ENCODE results near the gene POLN.

POLN gene

GRCh38 chr4:2248821-2249261 is 6.9 kb upstream of the POLN start:
- H3K36me3 ChIP-seq (ENCODE audit: low read depth): peaks cover 2% of the 10 kb centered on the region; the same call in 1 of the 2 replicates
- no peaks in the 10 kb centered on the region for H3K9me3 ChIP-seq (ENCODE audit: severe bottlenecking)
- no peak for ATAC-seq (ENCODE audit: low read depth)
- no peak overlapping the region for H3K27ac ChIP-seq (ENCODE audit: poor library complexity, severe bottlenecking)
- DNase-seq (ENCODE audit: low spot score): no peak
- H3K4me3 ChIP-seq (ENCODE audit: severe bottlenecking): no peak overlapping the region
- TF ChIP-seq, protein P1, sequence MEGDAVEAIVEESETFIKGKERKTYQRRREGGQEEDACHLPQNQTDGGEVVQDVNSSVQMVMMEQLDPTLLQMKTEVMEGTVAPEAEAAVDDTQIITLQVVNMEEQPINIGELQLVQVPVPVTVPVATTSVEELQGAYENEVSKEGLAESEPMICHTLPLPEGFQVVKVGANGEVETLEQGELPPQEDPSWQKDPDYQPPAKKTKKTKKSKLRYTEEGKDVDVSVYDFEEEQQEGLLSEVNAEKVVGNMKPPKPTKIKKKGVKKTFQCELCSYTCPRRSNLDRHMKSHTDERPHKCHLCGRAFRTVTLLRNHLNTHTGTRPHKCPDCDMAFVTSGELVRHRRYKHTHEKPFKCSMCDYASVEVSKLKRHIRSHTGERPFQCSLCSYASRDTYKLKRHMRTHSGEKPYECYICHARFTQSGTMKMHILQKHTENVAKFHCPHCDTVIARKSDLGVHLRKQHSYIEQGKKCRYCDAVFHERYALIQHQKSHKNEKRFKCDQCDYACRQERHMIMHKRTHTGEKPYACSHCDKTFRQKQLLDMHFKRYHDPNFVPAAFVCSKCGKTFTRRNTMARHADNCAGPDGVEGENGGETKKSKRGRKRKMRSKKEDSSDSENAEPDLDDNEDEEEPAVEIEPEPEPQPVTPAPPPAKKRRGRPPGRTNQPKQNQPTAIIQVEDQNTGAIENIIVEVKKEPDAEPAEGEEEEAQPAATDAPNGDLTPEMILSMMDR (IDR thresholded peaks at IDR 0.05; ENCODE audit: poor library complexity, severe bottlenecking): no peak
- no peaks in the 10 kb centered on the region for H3K4me1 ChIP-seq (ENCODE audit: insufficient read depth, poor library complexity, severe bottlenecking)
- H3K27me3 ChIP-seq (ENCODE audit: insufficient read depth, poor library complexity, severe bottlenecking): no peaks in the 10 kb centered on the region

DNA sequence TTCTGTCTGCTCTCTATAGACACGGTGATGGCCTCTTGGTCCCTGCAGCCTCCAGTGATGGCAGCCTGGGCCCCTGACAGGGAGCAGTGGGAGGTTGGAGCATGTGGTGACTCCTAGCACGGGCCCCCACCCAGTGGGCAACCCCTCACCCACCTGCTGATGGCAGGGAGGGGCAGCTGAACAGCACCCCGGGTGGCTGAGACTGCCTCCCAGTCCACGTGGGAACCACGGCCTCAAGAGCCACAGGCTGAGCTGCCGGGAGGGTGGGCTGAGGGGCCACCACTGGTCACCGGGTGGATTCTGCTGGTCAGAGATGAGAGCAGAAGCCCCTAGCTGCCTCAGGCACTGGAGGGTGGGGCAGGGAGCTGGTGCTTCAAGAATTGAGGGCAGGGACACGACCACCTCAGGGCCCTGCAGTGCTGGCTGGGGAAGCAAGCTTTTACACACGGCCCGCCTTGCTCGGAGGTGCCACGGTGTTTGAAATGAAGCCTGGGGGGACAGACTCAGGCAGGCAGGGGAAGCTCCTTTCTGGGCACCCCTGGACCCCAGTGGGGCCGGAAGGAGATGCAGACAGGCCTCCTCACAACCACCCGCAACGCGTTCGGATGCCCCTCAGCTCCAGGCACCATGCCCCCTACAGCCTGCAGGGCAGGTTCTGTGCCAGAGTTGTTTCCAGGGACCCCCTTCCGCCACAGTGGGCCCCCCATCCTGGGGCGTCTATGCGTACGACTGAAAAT is 6.3 kb upstream of the POLN start:
- TF ChIP-seq, protein P1 (IDR thresholded peaks at IDR 0.05; ENCODE audit: poor library complexity, severe bottlenecking): no peak
- Histone ChIP-seq H3K27ac (ENCODE audit: poor library complexity, severe bottlenecking) (no peak overlapping the region), H3K27me3 (ENCODE audit: insufficient read depth, poor library complexity, severe bottlenecking) (no peaks in the 10 kb centered on the region), H3K4me3 (ENCODE audit: severe bottlenecking) (no peak overlapping the region), H3K4me1 (ENCODE audit: insufficient read depth, poor library complexity, severe bottlenecking) (no peaks in the 10 kb centered on the region), H3K9me3 (ENCODE audit: severe bottlenecking) (no peaks in the 10 kb centered on the region), H3K36me3 (ENCODE audit: low read depth) (no peaks in the 10 kb centered on the region)
- ATAC-seq (ENCODE audit: low read depth): no peak
- no peak for DNase-seq (ENCODE audit: low spot score)

- Histone ChIP-seq H3K36me3 (ENCODE audit: low read depth) (no peaks in the 10 kb centered on the region), H3K27ac (ENCODE audit: poor library complexity, severe bottlenecking) (no peak overlapping the region), H3K27me3 (ENCODE audit: insufficient read depth, poor library complexity, severe bottlenecking) (no peaks in the 10 kb centered on the region), H3K9me3 (ENCODE audit: severe bottlenecking) (no peaks in the 10 kb centered on the region), H3K4me3 (ENCODE audit: severe bottlenecking) (no peak overlapping the region), H3K4me1 (ENCODE audit: insufficient read depth, poor library complexity, severe bottlenecking) (no peaks in the 10 kb centered on the region)
- TF ChIP-seq, protein P1 (IDR thresholded peaks at IDR 0.05; ENCODE audit: poor library complexity, severe bottlenecking): no peak
- ATAC-seq (ENCODE audit: low read depth) (no peak), DNase-seq (ENCODE audit: low spot score) (no peak)
Observed at GRCh38 chr4:2247128-2248043, 5.5 kb upstream of the POLN start.

DNA sequence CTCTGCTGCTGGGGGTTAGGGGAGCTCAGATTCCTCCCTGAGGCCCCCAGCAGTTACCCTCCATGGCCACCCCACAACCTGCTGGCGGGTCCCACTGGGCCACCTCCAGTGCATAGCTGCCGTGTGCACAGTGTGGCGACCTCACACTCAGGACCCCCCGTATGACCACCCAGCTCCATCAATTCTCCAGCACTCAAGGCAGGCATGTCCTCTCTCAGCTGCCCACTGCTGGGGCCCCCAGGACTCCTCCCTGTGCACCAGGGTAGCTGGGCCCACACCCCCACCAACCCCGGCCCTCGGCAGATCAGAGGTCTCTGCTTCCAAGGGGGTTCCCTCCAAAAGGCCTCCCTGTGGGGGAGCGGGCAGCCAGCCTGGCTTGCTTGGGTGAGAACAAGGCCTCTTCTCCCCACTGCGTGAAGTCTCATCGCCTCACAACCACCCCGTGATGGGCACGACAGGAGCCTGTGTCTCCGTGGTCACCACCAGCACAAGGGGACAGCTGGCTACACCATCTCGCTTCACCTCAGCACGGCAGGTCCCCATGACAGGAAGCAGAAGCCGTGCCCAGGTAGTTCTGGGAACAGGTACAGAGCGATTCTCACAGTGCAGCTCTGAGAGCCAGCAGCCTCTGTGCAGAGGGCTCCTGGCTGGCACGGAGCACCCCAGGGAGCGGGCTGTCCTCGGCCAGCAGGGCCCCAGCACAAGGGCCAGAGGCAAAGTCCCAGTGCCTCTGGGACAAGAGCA is 4.6 kb upstream of the POLN start:
- no peak for ATAC-seq (ENCODE audit: low read depth)
- no peaks in the 10 kb centered on the region for H3K36me3 ChIP-seq (ENCODE audit: low read depth)
- H3K4me3 ChIP-seq (ENCODE audit: severe bottlenecking): no peak overlapping the region
- H3K27ac ChIP-seq (ENCODE audit: poor library complexity, severe bottlenecking): no peak overlapping the region
- H3K27me3 ChIP-seq (ENCODE audit: insufficient read depth, poor library complexity, severe bottlenecking): no peaks in the 10 kb centered on the region
- H3K4me1 ChIP-seq (ENCODE audit: insufficient read depth, poor library complexity, severe bottlenecking): no peaks in the 10 kb centered on the region
- TF ChIP-seq, protein P1 (IDR thresholded peaks at IDR 0.05; ENCODE audit: poor library complexity, severe bottlenecking): no peak
- no peak for DNase-seq (ENCODE audit: low spot score)
- H3K9me3 ChIP-seq (ENCODE audit: severe bottlenecking): no peaks in the 10 kb centered on the region
